Lung microvascular endothelial cell (primary cell): Measurements from ENCODE around the gene HAPLN3. TPM values are rescaled to one million over a fixed set of nuclear protein-coding genes. Genes with fewer than 3 reads are reported as not detected.
A peak's percentile ranks its signal among the peaks of the same experiment; 100 is the strongest.

ENCODE experiments used
- DNase-seq, 2 donors: peaks; one replicate each; pipeline versions ENCODE4 v3.0.0 to v3.0.0-alpha.2; 2010; ENCODE audit warnings: low read depth in 2 of 2
- total RNA-seq: library from RNA; depleted of rRNA; stranded (reverse); fragments of >200 nt; gene quantifications from 2 replicates; pipeline ENCODE4 v1.2.1, GENCODE V29; 2014

Gene HAPLN3
- total RNA-seq, 1 donor from 2014 or later, result 76.0 TPM

GRCh38 chr15:88896333-88897033, 1.1 kb upstream of the HAPLN3 start:
- DNase-seq, result peak; percentile 19 to 82

DNA sequence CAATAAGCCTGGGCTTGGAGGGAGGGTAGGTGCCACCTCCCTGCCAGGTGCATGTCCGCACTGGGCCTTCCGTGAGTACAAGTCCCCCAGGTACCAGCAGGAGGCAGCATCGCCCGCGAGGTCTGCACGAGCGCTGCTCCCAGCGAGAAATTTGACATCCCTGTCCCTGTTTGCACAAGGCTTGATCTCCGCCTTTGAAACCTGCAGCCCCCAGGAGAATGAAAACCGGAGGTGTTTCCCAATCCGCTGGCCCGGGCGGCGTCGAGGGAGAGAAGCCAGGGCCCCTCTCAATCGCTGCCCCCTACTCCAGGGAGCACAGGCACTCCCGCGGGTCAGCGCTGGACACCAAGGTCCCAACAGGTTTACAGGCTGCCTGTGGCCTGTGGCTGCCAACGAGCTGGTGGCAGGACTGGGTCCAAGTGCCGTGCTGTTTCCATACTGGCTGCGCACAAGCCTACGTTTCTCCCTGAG, 961 bp downstream of the HAPLN3 start:
- DNase-seq, result peak; percentile 22 to 81

- DNase-seq, result no peak
Observed at GRCh38 chr15:88891540-88892254, 3.6 kb downstream of the HAPLN3 start.

- DNase-seq, result no peak
Observed at GRCh38 chr15:88890495-88890894, 4.8 kb downstream of the HAPLN3 start.

GRCh38 chr15:88888719-88889118, 6.6 kb downstream of the HAPLN3 start:
- no peak for DNase-seq

GRCh38 chr15:88887068-88887580, 8.2 kb downstream of the HAPLN3 start:
- no peak for DNase-seq

GRCh38 chr15:88882785-88883184, 12.6 kb downstream of the HAPLN3 start:
- peak in 1 of 2 donors; percentile 19 for DNase-seq

DNA sequence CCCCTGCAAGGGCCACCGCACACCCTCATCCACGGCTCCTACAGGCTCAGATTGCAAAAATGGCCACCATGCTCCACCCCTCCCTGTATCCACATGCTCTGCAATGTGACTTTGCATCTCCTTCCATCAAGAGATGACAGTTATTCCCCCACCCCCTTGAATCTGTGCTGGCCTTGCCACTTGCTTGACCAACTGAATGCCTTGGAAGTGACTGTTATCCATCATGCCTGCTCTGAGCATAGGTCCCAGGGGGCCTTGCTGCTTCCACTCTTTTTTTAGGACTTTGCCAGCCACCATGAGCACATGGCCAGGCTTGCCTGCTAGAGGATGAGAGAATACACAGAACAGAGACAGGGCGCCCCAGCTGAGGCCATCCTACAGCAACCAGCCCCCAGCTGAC, 13.6 kb downstream of the HAPLN3 start:
- DNase-seq, result no peak

GRCh38 chr15:88880944-88881740, 14.2 kb downstream of the HAPLN3 start:
- no peak for DNase-seq

GRCh38 chr15:88878720-88879184, 16.6 kb downstream of the HAPLN3 start:
- DNase-seq, result peak; percentile 52 to 66

- DNase-seq, result no peak
Observed at GRCh38 chr15:88877906-88878305, 17.4 kb downstream of the HAPLN3 start.

- DNase-seq, result no peak
Observed at GRCh38 chr15:88877415-88877814, 17.9 kb downstream of the HAPLN3 start.

DNA sequence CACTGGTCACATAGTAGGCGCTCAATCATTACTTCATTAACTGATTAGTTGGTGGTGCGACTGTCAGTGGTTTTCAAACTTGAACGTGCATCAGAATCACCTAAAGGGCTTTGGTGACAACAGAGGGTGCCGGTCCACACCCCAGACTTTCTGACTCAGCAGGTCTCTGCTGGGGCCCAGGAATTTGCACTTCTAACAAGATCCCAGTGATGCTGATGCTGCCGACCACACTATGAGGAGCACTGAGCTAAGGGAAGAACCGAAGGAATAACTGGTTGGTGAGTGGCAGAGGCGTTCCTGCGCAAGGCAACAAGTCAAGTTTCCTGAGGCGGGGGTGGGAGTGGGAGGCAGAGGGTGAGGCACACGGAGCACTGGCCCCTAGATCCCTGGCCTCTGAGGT, 18.8 kb downstream of the HAPLN3 start:
- DNase-seq, result no peak

GRCh38 chr15:88874684-88875083, 20.7 kb downstream of the HAPLN3 start:
- no peak for DNase-seq

DNA sequence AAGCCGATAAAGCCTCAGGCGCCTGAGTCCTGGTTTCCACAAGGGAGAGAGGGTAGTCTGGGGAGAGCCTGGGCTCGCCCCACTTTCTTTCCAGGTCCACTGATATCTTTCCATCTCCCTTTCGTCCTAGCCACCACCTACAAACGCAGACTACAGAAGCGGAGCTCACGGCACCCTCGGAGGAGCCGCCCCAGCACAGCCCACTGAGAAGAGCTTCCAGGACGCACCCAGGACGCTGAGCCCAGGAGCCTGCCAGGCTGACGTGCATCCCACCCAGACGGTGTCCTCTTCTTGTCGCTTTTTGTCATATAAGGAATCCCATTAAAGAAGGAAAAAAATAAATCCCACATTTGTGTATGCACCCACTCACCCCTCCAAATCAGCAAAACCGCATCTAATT, 21.1 kb downstream of the HAPLN3 start:
- no peak for DNase-seq

- no peak for DNase-seq
Observed at GRCh38 chr15:88873786-88874185, 21.6 kb downstream of the HAPLN3 start.

DNA sequence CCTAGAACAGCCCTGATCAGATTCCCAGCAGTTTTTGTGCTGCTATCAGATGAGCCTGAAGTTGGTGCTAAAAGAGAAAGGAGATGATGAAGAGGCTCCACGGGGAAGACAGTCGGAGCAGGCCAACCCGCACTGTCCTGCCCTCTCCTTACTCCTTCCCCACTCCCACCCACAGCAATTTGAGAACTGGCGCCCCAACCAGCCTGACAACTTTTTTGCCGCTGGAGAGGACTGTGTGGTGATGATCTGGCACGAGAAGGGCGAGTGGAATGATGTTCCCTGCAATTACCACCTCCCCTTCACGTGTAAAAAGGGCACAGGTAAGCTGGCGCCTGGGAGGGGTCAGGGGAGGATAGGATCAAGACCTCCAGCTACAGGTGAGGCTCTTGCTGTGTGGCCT, 22.6 kb downstream of the HAPLN3 start:
- no peak for DNase-seq

- no peak for DNase-seq
Observed at GRCh38 chr15:88872106-88872505, 23.2 kb downstream of the HAPLN3 start.

DNA sequence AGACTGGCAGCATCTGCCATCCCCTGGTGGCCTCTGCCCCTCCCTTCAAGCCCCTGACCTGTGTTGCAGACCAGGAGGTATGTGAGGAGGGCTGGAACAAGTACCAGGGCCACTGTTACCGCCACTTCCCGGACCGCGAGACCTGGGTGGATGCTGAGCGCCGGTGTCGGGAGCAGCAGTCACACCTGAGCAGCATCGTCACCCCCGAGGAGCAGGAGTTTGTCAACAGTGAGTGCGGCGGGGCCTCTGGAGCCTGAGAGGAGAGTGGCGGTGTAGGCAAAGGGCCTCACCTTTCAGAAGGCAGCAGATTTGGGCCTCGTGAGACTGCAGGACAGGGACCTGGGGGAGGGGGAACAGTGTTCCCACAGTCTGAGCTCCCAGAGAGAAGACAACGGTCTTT, 24.0 kb downstream of the HAPLN3 start:
- DNase-seq, result no peak

GRCh38 chr15:88866295-88866881, 29.0 kb downstream of the HAPLN3 start:
- no peak for DNase-seq

DNA sequence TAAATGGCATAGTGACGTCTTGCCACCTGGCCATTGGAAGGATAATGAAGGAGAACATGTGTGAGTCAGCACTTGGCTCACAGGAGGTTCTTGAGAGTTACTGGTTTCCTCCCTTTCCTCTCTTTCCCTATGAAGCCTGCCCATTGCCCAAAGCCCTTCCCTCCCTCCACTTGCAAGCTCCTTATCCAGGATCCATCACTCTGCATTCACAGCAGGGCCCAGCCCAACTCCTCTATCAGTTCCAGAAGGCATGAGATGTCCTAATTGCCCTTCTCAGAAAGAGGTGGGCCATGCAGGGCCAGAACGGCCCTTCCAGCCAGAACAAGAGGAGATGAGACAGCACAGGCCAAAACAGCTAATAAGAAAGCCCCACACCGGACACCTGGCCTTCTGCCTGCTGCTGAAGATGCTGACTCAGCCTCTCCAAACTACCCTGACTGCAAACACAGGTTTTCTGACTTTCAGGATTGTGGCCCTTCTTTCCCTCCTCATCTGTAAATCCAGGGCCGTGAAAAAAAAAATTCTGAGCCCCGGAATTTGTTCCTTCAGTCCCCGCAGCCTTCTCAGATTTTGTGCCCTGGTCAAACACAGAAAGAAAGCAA, 29.7 kb downstream of the HAPLN3 start:
- DNase-seq, result no peak
